Measurements from ENCODE around the gene ZFHX2.

ZFHX2 gene

DNA sequence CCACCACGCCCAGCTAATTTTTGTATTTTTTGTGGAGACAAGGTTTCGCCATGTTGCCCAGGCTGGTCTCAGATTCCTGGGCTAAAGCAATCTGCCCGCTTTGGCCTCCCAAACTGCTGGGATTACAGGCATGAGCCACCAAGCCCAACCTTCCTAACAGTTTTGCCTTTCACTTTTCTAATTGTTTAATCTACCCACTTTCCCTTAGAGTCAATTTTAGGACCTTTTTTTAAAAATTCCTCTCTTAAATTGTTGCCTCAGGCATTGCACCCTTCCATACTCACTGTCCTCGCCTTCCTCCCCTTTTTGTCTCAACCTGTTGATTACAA lies 11.5 kb downstream of the ZFHX2 start:
- TF ChIP-seq SIN3A (IDR thresholded peaks at IDR 0.05; ENCODE audit: borderline replicate concordance, insufficient read depth, low read length) = no peak
- TF ChIP-seq FOXP2 (optimal IDR thresholded peaks at IDR 0.05; ENCODE audit: borderline replicate concordance, extremely low read depth, extremely low read length, insufficient read depth) = no peak
- TF ChIP-seq REST (IDR thresholded peaks at IDR 0.05; ENCODE audit: insufficient read depth in 1 of 2, low read depth in 2 of 2, low read length in 2 of 2) = no peak
- no peak for TF ChIP-seq TAF1 (IDR thresholded peaks at IDR 0.05; ENCODE audit: borderline replicate concordance, insufficient read depth, low read length)
- no peak for TF ChIP-seq POLR2AphosphoS5 (IDR thresholded peaks at IDR 0.05; ENCODE audit: low read depth, low read length)

- TF ChIP-seq REST (IDR thresholded peaks at IDR 0.05; ENCODE audit: insufficient read depth in 1 of 2, low read depth in 2 of 2, low read length in 2 of 2) (no peak), POLR2AphosphoS5 (IDR thresholded peaks at IDR 0.05; ENCODE audit: low read depth, low read length) (no peak), FOXP2 (optimal IDR thresholded peaks at IDR 0.05; ENCODE audit: borderline replicate concordance, extremely low read depth, extremely low read length, insufficient read depth) (no peak), SIN3A (IDR thresholded peaks at IDR 0.05; ENCODE audit: borderline replicate concordance, insufficient read depth, low read length) (no peak), TAF1 (IDR thresholded peaks at IDR 0.05; ENCODE audit: borderline replicate concordance, insufficient read depth, low read length) (no peak)
Observed at GRCh38 chr14:23539248-23540140, 12.1 kb downstream of the ZFHX2 start.

- TF ChIP-seq REST (IDR thresholded peaks at IDR 0.05; ENCODE audit: insufficient read depth in 1 of 2, low read depth in 2 of 2, low read length in 2 of 2) (no peak), POLR2AphosphoS5 (IDR thresholded peaks at IDR 0.05; ENCODE audit: low read depth, low read length) (no peak), TAF1 (IDR thresholded peaks at IDR 0.05; ENCODE audit: borderline replicate concordance, insufficient read depth, low read length) (no peak), FOXP2 (optimal IDR thresholded peaks at IDR 0.05; ENCODE audit: borderline replicate concordance, extremely low read depth, extremely low read length, insufficient read depth) (no peak), SIN3A (IDR thresholded peaks at IDR 0.05; ENCODE audit: borderline replicate concordance, insufficient read depth, low read length) (no peak)
Observed at GRCh38 chr14:23538785-23539184, 12.8 kb downstream of the ZFHX2 start.

GRCh38 chr14:23538050-23538718 lies 13.4 kb downstream of the ZFHX2 start:
- no peak for TF ChIP-seq TAF1 (IDR thresholded peaks at IDR 0.05; ENCODE audit: borderline replicate concordance, insufficient read depth, low read length)
- TF ChIP-seq REST (IDR thresholded peaks at IDR 0.05; ENCODE audit: insufficient read depth in 1 of 2, low read depth in 2 of 2, low read length in 2 of 2) = no peak
- TF ChIP-seq SIN3A (IDR thresholded peaks at IDR 0.05; ENCODE audit: borderline replicate concordance, insufficient read depth, low read length) = no peak
- no peak for TF ChIP-seq POLR2AphosphoS5 (IDR thresholded peaks at IDR 0.05; ENCODE audit: low read depth, low read length)
- no peak for TF ChIP-seq FOXP2 (optimal IDR thresholded peaks at IDR 0.05; ENCODE audit: borderline replicate concordance, extremely low read depth, extremely low read length, insufficient read depth)
